ENCODE results near the gene CDC42BPA.
"Not testable (repeated sequence)": the region's sequence is repeated elsewhere in the genome, so short reads cannot be mapped to it uniquely, and the experiment has no call there.

The CDC42BPA gene

GRCh38 chr1:227253065-227253464, 65.2 kb downstream of the CDC42BPA start:
- DNase-seq, result no peak

- no peak for DNase-seq
These were observed 72.5 kb downstream of the CDC42BPA start for GRCh38 chr1:227245613-227246320.

GRCh38 chr1:227244339-227245118, 73.8 kb downstream of the CDC42BPA start:
- DNase-seq, result no peak

- no peak for DNase-seq
These were observed 75.2 kb downstream of the CDC42BPA start for GRCh38 chr1:227242811-227243682.

GRCh38 chr1:227240983-227241382, 77.3 kb downstream of the CDC42BPA start:
- no peak for DNase-seq

- DNase-seq, result no peak
These were observed 83.3 kb downstream of the CDC42BPA start for GRCh38 chr1:227234998-227235405.

- not testable (repeated sequence) for DNase-seq
These were observed 87.2 kb downstream of the CDC42BPA start for GRCh38 chr1:227231128-227231527.

GRCh38 chr1:227228201-227228600, 90.1 kb downstream of the CDC42BPA start:
- DNase-seq, result no peak

GRCh38 chr1:227227761-227228160, 90.5 kb downstream of the CDC42BPA start:
- DNase-seq, result no peak

- no peak for DNase-seq
These were observed 92.5 kb downstream of the CDC42BPA start for GRCh38 chr1:227225715-227226346.

- no peak for DNase-seq
These were observed 95.0 kb downstream of the CDC42BPA start for GRCh38 chr1:227223171-227223806.

- DNase-seq, result no peak
These were observed 98.5 kb downstream of the CDC42BPA start for GRCh38 chr1:227219715-227220292.

GRCh38 chr1:227218870-227219573, 99.3 kb downstream of the CDC42BPA start:
- no peak for DNase-seq

GRCh38 chr1:227215863-227216510, 102.3 kb downstream of the CDC42BPA start:
- no peak for DNase-seq

GRCh38 chr1:227214207-227214606, 104.1 kb downstream of the CDC42BPA start:
- DNase-seq, result no peak

GRCh38 chr1:227213426-227213825, 104.9 kb downstream of the CDC42BPA start:
- no peak for DNase-seq

GRCh38 chr1:227212164-227212563, 106.1 kb downstream of the CDC42BPA start:
- no peak for DNase-seq

GRCh38 chr1:227210604-227211003, 107.7 kb downstream of the CDC42BPA start:
- no peak for DNase-seq

GRCh38 chr1:227197064-227197463, 121.2 kb downstream of the CDC42BPA start:
- no peak for DNase-seq

- DNase-seq, result peak; percentile 3
These were observed 126.1 kb downstream of the CDC42BPA start for GRCh38 chr1:227192163-227192562.

GRCh38 chr1:227191607-227192006, 126.7 kb downstream of the CDC42BPA start:
- DNase-seq, result no peak
